ENCODE measurements around the gene WASHC2C.
A peak's percentile ranks its signal among the peaks of the same experiment; 100 is the strongest.
"Not testable (repeated sequence)": the region's sequence is repeated elsewhere in the genome, so short reads cannot be mapped to it uniquely, and the experiment has no call there.

The WASHC2C gene, protein sequence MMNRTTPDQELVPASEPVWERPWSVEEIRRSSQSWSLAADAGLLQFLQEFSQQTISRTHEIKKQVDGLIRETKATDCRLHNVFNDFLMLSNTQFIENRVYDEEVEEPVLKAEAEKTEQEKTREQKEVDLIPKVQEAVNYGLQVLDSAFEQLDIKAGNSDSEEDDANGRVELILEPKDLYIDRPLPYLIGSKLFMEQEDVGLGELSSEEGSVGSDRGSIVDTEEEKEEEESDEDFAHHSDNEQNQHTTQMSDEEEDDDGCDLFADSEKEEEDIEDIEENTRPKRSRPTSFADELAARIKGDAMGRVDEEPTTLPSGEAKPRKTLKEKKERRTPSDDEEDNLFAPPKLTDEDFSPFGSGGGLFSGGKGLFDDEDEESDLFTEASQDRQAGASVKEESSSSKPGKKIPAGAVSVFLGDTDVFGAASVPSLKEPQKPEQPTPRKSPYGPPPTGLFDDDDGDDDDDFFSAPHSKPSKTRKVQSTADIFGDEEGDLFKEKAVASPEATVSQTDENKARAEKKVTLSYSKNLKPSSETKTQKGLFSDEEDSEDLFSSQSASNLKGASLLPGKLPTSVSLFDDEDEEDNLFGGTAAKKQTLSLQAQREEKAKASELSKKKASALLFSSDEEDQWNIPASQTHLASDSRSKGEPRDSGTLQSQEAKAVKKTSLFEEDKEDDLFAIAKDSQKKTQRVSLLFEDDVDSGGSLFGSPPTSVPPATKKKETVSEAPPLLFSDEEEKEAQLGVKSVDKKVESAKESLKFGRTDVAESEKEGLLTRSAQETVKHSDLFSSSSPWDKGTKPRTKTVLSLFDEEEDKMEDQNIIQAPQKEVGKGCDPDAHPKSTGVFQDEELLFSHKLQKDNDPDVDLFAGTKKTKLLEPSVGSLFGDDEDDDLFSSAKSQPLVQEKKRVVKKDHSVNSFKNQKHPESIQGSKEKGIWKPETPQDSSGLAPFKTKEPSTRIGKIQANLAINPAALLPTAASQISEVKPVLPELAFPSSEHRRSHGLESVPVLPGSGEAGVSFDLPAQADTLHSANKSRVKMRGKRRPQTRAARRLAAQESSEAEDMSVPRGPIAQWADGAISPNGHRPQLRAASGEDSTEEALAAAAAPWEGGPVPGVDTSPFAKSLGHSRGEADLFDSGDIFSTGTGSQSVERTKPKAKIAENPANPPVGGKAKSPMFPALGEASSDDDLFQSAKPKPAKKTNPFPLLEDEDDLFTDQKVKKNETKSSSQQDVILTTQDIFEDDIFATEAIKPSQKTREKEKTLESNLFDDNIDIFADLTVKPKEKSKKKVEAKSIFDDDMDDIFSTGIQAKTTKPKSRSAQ (N-terminal part only)

DNA sequence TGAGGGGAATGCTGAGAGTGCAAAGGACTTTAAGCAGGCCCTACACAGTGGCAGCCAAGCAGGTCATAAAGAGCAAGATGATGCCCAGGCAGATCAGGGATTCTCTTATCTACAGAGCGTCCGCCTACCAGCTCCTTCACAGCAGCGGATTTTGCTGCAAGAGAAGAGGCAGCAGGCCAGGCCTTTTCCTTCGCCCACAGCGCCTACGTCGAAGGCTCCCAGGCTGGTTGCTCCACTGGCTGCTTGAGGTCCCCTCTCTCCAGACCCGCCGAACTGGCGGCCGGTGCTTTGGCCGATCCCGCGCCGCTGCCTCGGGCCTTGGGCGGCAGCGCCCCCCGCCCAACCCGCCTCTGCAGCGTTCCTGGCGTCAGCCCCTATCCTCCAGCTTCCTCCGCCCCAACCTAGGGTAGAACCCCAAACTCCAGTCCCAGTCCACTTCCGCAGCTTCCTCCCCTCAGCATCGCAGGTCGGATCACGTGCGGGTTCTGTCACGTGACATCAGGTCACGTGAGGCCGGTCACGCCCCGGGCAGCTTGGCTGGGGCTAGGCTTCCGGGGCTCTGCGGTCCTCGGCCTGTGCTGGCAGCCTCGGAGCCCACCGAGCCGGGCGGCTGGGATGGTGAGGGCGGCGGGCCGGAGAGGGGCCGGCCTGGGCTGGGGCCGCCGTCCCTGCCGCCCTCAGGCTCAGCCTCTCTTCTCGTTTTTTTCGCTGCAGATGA is at the start of gene WASHC2C:
Gene WASHC2C, plus strand, starts transcription at position 564 of the 718 bp plus-strand sequence. Its CDS starts 52 bp downstream, at position 616.
- peak; percentile 80 for DNase-seq

DNA sequence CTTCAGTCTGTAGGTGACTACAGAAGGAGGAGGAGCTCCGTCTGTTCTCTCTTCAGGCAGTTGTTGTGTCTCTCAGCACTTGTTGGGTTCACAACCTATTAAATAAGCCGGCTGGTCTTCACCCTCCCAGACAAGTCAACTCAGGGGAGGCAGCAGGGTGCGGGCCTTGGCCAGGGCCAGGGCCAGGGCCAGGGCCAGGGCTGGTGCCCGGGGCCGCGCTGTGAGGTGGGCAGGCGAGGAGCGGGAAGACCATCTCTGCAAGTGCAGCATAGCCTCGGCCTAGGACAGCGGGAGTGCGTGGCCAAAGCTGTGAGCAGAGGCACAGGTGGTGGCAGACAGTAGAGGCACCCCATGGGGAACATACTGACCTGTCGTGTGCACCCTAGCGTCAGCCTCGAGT is 48.6 kb upstream of the WASHC2C start:
- not testable (repeated sequence) for DNase-seq

DNA sequence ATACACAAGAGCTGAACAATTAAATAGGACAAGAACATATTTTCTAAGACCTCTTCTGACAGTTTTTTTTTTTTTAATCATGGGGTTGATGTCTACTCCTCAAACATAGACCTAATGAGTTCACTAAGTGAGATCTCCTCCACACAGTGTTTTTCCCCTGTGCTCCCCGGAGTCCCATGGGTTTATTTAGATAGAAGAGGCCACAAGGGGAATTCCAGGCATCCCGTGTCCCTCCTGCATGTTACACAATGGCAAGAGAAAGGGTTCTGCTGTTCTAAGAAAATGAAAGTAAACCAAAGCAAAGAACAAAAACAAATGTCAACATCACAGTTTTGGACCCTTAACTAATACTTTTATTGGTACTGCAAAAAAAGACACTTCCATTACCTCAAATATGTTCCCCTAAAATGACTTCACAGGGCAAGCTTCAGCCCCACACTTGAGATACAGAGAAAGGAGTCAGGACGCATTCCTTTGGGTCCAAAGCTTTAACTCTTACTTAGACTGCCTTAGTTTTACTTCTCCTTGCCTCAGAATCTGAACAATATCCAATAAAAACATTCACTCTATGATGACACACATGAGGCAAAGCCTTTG is 16.8 kb upstream of the WASHC2C start:
- not testable (repeated sequence) for DNase-seq

DNA sequence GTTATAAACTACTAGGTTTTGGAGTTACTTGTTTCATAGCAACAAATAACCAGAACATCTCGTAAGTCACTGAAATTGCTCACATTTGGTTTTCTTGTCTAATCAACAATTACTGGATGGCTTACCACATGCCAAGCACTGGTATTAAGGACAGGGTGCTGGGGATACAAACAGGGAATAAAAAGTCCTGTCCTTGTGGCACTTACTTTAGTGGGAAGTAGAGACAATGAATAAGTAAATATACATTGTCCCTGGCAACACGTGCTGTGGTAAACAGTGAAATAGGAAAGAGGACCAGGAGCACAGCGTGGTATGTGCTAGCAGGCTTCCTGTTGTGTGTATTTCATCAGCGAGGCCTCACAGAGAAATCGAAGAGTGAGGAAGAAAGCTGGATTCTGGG is 15.8 kb upstream of the WASHC2C start:
- DNase-seq: not testable (repeated sequence)

DNA sequence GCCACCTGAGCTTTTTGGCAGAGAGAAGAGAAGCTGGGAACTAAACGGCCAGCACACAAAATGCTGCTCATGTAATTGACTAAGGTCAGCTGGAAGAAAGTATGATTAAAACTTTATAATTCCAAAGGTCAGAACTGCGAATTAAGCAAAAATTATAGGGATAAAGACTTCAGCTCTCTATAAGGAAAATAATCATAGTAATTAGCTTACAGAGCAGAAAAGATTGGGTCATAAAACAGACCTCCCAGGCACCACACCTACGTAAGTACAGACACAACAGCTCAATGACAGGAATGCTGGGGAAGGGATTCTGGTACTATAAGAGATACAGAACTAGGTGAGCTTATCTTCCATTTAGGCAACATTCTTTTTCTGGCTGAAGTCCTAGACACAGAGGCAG is 10.0 kb upstream of the WASHC2C start:
- DNase-seq: not testable (repeated sequence)

DNA sequence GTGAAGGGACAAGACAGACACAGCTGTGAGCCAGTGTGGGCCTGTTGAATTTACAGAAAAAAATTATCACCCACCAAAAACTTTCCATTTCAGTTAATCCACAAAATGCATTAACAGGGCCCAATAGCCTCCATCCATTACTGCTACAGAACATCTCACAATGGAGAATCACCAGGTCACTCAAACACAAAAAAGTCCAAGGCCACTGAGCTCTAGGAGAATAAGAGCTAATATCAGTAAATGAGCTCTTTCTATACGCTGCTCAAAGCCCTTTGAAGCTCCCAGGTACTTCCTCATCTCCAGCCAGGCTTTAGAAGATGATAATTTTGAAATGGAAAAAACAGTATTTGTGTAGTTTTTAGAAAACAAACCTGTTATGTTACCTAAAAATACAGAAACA is 9.4 kb upstream of the WASHC2C start:
- DNase-seq: not testable (repeated sequence)

DNA sequence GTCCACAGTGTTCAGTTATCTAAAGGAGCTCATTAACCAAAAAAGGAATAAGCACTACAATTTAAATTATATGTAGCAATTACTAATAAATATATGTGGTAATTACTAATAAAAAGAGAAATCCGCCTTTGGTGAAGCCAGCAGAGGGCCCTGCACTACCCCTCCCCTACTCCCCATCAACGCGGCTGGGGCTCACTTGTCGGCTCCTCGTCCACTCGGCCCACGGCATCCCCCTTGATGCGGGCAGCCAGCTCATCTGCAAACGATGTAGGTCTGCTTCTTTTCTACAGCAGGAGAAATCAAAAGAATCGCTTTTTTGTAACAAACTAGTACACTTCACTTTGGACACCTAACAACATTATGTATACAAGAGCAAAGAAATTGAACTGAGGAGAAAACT is 5.6 kb upstream of the WASHC2C start:
- DNase-seq: not testable (repeated sequence)

DNA sequence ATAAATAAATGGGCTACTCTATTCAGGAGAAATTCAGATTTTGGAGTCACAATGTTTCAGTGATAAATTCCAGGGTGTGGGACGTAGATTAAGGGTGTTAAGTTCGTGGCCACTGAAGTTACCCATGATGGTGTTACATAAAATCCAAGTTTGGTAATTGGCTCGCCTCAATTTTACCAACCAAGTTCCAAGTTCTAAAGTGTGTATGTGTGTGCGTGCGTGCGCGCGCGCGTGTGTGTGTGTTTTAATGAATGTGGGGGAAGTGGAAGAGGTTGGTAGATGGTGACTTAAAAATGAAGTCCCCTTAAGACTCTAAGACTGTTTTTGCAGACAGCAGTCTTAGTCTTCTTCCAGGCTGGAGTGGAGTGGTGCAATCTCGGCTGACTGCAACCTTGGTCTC is 3.2 kb upstream of the WASHC2C start:
- not testable (repeated sequence) for DNase-seq

DNA sequence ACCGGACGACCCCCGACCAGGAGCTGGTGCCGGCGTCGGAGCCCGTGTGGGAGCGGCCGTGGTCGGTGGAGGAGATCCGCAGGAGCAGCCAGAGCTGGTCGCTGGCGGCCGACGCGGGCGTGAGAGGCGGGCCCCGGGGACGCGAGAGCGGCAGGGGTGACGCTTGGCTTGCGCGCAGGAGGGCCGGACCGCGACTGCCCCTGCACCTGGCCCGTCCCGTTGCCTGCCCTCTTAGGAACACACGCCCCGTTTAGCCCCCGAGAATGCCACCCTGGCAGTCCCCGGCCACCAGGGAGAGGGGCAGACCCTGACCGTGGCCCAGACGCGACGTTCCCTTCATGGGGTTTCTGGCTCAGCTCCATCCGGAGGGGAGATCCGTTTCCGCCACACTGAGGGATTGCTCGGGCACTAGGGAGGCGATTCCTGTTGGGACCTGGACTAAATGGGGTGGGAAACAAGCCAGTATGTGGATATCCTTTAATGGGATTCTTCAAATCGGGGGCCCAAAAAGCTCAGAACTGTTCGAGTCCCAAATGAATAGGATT is 427 bp downstream of the WASHC2C start:
- not testable (repeated sequence) for DNase-seq

DNA sequence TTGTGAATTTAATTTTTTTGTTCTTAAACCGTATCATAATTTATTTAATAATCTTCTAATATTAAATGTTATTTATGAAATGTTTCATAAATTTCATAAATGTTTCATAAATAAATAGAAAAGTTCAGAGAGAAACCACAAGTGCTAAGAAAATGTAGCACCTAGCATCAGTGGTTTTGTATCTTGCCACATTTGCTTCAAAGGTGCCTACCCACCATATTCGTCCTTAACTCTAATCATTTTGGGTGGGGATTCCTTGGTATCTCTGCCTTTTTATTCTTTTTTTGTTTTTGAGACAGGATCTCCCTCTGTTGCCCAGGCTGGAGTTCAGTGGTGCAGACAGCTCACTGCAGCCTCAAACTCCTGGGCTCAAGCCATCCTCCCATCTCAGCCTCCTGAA is 7.4 kb downstream of the WASHC2C start:
- DNase-seq: not testable (repeated sequence)

DNA sequence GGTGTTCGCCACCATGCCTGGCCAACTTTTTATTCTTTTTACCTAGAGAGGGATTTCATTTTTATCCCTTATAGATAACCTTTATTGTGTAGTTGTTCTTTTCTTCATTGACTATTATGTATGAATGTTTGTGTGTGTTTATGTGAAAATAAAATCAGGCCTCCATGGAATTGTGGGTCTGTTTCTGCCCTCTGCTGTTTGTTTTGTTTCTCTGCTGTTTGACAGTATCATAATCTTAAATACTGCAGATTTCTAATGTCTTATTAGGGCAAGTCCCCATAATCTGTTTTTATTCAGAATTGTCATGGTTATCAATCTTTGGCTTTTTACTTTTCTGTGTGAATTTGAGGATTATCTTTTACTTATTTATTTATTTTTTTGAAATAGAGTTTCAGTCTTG is 7.8 kb downstream of the WASHC2C start:
- DNase-seq: not testable (repeated sequence)

DNA sequence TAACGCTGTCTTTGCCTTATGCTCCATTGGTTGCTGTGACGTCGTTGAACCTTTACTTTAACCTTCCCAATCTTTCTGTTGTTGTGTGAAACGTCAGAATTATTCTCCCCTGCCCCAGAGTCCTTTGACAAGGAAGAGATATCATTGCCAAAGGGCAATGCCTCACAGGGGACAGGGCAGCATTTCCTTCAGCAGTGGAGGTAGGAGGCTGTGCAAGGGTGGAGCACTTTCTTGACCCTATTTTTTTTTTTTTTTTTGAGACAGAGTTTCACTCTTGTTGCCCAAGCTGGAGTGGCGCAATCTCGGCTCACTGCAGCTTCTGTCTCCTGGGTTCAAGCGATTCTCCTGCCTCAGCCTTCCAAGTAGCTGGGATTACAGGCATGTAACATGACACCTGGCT is 14.5 kb downstream of the WASHC2C start:
- not testable (repeated sequence) for DNase-seq

DNA sequence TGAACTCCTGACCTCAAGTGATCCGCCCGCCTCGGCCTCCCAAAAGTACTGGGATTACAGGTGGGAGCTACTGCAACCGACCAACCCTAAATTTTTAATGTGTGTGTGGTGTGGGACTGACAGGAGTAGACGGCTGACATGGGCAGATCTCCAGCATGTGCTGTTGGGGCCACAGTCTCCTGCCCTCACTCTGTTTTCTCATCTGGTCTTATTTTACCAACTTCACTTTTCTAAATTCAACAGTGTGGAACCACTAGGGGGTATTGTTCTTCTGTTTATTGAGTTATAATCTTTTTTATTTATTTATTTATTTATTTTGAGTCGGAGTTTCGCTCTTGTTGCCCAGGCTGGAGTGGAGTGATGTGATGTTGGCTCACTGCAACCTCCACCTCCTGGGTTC is 14.9 kb downstream of the WASHC2C start:
- DNase-seq: not testable (repeated sequence)

DNA sequence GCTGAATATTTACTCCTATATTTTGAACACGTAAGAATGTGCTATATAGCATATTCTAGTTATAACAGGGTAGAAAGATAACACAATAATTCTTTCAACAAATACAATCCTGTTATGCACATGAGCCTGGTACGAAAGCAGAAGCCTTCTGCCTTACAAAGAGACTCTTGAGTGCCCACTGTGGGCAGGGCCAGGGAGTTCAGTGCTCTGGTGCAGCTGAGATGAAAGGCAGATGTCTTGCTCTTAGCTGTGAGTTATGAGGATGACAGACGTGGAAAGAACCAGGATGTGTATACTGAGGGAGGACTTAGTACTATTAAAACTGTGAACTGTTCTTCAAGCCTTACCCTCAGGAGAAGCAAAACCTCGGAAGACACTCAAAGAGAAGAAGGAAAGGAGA is 24.1 kb downstream of the WASHC2C start:
- DNase-seq: not testable (repeated sequence)

DNA sequence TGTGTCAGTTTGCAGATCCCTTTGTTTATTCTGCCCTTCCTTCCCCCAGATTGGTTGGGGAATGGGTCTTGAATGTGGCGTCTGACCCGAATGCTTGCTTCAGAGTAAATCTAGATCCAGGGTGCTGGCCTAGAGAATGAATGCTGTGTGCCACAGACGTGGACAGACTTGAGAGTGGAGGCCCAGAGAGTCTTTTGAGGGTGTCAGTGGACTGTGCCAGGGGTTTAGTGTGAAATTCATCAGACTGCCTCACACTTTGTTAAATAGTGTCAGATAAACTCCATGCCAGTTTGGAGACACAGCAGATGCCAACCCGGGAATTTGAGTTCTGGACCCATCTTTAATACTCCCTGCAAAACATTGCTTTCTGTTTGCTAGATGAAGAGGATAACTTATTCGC is 25.1 kb downstream of the WASHC2C start:
- DNase-seq: not testable (repeated sequence)

DNA sequence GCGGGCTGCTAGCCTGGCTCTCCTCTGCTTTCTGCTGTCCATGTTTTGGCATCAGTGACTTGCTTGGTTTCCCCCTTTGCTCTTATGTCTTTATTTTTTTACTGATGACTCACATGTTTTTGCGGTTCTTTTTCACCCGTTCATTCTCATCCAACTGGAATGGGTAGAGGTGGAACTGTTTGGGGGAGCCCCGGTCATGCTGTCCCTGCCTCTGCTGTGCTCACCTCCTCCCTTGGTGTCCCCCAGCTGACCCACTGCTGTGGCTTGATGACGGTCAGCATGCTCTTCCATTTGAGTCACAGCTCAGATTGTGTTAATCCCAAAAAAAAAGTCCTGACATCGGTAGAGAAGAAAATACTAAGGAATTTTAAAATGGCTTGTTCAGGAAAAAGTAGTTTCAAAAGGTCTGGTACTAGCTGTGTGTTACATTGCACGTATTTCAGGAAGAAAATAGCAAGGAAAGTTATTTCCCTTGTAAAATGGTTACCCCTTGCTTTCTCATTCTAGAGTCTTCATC is 27.0 kb downstream of the WASHC2C start:
- DNase-seq: not testable (repeated sequence)

DNA sequence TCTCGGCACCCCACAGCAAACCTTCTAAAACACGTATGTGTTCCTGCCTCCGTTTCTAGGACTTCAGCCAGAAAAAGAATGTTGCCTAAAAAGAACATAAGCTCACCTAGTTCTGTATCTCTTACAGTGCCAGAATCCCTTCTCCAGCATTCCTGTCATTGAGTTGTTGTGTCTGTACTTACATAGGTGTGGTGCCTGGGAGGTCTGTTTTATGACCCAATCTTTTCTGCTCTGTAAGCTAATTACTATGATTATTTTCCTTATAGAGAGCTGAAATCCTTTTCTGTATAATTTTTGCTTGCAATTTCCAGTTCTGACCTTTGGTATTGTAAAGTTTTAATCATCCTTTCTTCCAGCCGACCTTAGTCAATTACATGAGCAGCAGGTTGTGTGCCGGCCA is 28.0 kb downstream of the WASHC2C start:
- DNase-seq: not testable (repeated sequence)

DNA sequence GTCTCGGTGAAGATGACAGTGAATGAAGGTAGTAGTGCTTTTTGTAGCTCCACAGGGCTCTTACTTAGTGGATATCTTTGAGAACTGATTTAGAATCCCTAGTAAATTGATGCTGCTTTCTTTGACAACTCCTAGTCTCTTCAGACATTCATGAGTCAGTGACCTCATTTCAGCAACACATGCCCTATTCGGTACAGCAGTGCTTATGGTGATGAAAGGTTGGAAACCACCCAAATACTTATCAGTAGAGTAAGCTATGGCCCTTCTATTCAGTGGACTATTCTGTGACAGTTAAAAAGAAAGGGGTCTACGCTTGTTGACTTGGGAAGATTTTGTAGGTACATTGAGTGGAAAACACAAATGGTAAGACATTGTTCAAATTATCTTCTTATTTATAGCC is 29.0 kb downstream of the WASHC2C start:
- not testable (repeated sequence) for DNase-seq

DNA sequence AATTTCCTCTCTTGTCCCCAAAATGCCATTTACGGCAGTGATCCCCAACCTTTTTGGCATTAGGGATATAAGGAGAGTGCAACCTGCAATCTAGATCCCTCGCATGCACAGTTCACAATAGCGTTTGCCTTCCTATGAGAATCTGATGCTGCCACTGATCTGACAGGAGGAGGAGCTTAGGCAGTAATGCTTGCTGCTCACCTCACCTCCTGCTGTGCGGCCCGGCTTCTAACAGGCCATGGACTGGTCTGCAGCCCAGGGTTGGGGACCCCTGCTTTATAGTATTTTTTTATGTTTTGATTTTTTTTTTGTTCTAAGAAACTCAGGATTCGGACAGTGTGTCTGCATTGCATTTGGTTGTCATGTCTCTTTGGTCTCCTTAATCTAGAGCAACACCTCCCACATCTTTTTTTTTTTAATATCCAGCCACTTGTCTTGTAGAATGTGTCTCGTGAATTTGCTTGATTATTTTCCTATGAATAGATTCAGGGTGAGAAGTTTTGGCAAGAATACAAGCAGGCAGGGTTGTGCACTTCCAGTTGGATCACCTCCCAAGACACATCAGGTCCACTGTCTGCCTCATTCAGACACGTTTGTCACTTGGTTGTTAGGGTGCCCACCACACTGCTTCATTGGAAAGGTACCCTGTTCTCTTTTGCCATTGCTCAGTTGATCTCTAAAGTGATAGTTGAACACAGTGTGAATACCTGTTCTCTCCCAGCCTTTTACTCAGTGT is 30.8 kb downstream of the WASHC2C start:
- not testable (repeated sequence) for DNase-seq

DNA sequence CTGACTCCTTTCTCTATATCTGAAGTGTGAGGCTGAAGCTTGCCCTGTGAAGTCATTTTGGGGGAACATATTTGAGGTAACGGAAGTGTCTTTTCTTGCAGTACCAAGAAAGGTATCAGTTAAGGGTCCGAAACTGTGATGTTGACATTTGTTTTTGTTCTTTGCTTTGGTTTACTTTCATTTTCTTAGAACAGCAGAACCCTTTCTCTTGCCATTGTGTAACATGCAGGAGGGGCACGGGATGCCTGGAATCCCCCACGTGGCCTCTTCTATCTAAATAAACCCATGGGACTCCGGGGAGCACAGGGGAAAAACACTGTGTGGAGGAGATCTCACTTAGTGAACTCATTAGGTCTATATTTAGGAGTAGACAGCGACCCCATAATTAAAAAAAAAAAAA is 34.6 kb downstream of the WASHC2C start:
- DNase-seq: not testable (repeated sequence)

Data from NCI-H82 (cell line).